GM11168 (cell line): ENCODE data around the gene SORCS1.

Experiments used
- in situ Hi-C: fragments of 300-500 bp; cut with MboI; formaldehyde crosslinking; loops from one replicate; pipeline ENCODE4 v1.12.0; 2022; ENCODE audit warnings: low sequenced_read_pairs; ENCODE audit not compliant: unreplicated experiment

SORCS1 gene

DNA sequence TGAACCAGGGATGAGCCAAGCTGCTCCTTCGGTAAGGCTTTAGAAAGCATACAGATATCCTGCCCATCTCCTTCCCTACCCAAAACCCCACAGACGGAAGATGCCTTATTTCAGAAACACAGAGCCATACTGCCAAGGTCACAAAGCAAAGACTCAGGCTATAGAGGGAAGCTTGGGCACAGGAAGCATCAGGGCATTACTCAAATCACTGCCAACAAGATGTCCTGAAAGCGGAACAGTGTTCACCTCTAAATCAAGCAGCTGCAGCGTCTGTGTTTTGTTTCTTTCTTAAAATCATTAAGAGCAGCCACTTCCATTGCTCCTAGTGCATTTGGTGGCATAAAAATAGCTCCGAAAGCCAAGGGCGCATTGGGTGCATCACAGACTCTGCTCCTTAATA lies 307.3 kb downstream of the SORCS1 start:
- in situ Hi-C loops = no loop called here

DNA sequence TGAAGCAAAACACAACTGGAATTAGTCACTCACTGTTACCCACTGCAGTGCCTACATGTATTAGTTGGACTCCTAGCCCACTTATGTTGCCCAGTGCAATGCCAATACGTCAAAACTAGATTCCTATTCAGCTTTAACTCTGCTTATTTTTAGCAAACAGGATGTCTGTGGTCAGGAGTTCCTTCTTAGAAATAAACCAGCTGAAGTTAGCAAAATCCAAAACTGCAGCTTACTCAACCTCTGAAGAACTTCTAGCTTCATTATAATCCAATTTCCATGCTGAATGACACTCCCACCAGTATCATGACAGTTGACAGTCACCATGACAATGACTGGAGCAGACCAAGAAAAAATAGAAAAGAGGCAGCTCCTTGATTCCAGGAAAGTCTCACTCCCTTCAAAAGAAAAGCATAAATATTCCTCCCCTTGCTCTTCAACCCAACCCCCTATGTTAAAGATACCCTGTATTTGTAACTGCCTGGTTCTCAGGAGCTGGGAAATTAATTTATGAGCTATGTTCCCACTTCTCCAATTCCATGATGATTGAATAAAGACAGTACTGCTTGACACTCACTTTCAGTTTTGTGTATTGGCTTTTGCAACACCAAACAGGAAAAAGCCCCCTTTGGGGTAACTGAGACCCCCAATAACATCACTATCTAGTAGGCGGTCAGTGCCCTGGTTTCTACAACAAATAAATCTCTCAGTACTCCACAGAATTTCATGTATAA lies 327.4 kb downstream of the SORCS1 start:
- in situ Hi-C loops = no loop called here

DNA sequence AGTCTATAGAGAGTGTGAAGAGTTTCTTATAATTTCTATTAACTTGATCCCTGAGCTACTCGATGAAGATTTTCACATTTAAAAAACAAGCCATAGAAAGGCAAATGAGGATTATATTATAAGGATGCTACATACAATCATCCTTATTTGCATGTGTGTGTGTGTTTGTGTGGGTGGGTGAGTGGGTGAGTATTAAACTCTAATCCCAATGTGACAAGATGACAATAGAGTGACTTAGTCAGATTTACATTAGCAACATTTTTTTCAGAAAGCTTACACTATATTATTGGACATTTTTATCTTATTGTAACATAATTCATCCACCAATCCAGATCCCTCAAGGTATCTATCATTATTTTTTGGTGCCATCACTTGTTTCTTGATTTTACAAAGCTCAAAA lies 331.7 kb downstream of the SORCS1 start:
- in situ Hi-C loops = no loop called here

DNA sequence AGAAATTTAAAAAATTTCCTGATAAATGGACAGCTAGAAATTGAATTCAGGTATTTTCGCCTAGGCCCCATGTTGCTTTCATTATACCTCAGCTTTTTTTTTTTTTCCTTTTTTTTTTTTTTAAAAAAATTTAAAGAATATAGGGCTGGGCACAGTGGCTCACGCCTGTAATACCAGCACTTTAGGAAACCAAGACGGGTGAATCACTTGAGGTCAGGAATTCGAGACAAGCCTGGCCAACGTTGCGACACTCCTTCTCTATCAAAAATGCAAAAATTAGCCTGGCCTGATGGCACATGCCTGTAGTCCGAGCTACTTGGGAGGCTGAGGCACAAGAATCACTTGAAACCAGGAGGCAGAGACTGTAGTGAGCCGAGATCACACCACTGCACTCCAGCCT lies 334.0 kb downstream of the SORCS1 start:
- in situ Hi-C loops = no loop called here

DNA sequence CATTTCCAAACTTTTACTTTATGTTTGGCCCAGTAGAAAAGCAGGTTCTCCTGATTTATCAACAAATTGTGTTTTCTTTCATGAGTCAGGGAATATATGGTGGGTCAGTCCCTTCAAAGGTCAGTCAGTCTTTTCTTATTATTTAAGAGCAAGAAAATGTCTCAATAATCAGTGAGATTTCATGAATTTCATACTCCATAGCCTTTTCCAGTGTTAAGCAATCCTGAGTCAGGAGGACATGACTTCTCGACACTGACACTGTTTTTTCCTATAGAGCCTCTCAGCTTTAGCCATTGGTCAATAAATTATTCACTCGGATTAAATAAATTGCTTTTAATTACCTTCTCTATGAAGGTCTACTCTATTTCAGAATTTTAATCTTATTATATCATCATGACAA lies 334.5 kb downstream of the SORCS1 start:
- in situ Hi-C loops = no loop called here

DNA sequence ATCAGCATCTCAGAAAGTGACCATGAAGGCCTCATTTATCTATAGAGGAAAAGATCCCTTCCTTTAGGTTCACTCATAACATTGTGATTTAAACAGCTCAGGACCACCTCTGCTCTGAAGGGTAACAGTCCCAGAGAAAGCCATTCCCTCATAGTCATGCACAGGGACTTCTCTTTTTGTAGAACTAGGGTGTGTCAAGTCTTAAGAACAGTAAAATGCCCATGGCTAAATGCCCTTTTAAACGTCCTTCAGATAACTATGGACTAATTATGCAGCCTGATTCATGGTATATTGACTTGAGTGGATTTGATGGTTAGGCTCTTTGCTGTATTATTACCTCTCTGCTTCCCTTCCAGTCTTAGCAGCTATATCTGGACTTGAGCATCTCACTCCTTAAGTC lies 337.8 kb downstream of the SORCS1 start:
- in situ Hi-C loops = no loop called here

DNA sequence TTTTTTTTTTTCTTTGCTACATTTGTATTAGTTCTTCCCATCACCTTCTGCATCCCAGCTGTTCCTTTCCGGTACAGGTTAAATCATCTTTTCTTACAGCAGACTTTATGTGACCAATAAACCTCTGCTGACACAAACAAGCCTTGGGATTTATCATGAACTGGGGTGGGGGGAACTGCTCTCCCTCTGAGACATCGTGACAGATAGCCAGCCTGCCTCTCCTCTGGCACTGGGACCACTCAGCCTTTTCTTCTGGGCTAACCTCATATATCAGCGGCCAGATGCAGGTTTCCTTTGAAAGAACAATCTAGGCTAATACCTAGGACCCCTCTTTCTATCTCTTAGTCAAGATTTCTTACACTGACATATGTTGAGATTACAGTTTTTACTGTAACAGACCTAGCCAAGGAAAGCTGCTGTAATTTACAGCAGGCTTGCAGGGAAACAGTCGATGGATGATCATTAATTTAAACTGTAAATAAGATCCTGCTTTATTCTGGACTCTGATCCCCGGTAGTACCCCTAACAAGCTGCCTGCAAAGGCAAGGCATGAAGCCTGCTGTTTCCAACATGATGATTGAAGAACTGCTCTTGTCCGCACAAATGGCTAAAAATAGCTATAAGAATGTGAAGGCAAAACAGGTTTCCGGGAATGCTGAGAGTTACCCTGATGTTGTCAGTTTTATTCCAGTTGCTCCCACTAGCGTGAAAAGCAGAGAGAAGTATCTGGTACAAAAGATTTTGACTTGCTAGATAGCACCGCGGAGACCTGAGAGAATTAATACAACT lies 338.7 kb downstream of the SORCS1 start:
- in situ Hi-C loops = no loop called here

DNA sequence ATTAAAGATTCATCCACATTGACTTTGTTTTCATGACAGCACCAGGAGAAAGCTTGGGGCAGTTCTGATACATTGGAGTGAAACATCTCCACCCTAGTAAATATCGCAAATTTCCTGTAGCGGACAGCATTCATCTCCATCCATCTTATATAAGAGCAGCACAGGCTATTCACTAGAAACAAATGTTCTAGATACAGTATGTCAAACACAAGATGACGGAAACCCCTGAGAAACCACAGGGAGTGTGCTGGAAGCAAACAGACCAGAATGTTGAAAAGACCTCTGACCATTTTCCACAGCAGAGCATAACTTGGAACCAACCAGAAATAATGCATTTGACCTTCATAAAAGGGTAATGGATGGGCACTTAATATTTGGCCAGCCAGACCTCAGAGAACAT lies 343.9 kb downstream of the SORCS1 start:
- in situ Hi-C loops = no loop called here

DNA sequence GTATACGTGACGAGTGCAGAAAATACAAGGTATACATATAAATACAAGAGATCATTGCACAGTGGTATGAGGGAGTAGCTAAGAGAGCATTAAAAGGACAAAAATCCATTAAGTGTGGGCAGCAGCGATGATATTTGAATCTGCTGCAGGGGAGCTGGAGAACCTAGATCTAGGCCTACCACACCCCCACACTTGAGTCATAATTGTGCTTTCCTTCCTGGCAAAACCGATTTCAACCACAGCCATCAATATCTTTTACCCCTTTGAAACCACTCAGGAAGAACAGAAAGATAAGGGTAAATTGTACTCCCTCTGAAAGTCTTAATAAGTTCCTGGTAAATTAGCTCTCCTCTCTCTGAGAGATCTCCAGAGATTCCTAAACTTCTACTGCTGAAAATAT lies 345.0 kb downstream of the SORCS1 start:
- in situ Hi-C loops = no loop called here

DNA sequence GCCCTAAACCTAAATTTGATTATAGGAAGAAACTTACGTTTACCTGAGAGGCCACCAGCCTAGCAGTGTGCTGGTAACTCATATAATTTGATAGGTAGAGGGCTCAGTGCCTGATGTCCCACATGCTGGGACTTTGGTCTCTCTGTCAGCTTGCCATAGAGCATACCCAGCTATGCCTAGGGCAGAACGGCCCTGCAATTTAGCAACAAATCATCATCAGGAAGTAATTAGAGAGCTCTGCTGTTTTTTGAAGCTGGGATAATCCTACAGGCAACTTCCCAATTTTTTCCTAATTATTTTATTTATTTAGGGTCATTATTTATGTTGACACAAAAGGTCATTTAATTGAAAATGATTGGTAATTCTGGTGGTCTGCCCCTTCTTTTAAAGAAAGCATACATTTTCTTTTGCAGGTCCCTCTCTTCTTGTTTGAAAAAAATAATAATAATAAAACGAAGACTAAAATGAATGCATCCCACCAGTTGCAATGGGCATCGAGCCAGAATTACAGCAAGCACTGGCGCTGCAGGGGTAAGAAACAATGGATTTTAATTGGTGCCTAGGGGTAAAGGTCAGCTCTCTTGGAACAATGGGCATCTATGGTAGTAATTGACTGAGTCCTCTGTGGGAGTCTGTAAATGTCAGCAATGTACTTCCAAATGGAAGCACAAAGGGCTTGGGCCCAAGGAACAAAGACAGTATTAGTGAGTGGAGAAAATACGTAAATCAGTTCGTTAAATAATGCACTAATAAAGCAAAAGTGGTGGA lies 348.0 kb downstream of the SORCS1 start:
- in situ Hi-C loops = no loop called here

DNA sequence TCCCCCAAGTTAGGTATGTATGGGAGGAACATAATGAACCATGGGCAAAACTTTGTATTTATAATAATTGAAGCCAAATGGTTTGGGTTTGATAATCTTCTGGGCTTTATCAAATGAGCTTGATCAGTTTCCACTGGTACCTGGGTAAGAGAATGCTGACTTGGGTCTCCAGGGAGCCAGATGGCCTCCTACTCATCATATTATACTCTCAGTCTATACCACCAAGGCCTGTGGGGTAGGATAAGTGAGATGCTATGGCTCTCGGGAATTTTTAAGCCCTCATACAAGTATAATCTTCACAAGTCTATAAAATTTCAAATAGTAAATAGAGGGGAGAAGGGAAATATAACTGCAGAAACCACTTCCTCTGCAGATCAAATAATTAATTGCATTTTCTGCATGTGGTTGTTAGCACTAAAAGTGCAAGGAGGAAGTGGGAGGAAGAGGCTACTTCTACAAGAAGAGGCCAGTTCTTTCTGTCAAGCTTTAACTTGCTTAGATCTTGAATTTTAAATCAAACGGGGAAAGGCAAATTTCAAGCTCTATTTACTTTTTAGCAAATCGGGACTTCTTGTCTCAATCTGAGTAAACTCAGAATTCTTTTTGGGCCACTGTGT lies 349.0 kb downstream of the SORCS1 start:
- in situ Hi-C loops = no loop called here

DNA sequence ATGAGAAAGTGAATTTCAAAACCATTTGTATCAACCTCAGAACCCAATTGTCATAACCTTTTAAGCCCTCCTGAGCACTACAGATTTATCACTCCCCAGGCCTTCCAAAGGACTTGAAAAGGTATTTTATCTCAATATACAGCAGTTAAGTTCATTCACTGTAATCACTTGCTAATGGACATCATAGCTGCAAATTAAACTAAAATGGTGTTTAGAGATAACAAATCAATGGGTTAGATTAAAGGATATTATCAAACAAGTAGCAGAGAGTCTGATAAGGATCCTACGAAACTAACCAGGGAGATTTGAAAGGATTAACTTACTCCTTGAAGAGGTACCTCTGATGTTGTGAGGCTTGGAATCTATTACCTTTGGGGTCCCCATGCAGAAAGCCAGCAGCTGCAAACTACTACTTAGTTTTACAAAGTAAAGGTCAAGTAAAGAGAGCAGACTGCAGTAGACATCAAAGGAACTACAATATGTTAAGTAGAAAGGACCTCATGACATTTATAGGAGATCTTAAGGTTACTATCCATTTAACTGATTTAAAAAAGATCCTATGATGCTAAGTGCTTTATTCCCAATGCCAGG lies 359.4 kb downstream of the SORCS1 start:
- in situ Hi-C loops = no loop called here

DNA sequence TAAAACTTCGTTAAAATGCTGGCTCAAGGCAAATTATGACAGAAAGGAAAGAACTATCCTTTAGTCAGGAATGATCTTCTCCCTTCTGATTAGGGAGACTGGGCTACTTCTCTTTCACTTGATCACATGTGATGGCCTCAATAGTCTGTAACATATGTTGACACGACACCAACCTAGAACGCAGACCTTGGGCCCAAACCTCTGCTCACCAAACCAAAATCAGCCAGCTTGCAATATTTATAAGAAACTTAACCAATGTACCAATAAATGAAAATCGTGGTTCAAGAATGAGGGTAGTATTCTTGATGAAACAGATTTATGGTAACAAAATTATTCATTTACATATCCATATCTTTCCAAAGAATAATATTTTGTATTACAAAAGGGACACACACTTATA lies 361.6 kb downstream of the SORCS1 start:
- in situ Hi-C loops = no loop called here

DNA sequence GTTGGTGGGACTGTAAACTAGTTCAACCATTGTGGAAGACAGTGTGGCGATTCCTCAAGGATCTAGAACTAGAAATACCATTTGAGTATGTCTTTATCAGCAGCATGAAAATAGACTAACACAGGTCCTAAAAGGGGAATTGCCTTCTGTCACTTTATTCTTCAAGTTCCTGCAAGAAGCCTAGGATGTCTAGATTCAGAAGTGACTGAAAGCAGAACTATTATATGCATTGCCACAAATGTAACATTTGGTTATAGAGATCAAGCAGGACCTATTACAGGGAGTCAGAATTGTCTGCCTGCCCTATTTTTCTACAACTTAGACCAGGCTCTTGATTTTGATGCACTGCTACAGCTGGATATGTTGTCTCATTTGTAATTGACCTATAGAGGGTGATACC lies 364.7 kb downstream of the SORCS1 start:
- in situ Hi-C loops = no loop called here

DNA sequence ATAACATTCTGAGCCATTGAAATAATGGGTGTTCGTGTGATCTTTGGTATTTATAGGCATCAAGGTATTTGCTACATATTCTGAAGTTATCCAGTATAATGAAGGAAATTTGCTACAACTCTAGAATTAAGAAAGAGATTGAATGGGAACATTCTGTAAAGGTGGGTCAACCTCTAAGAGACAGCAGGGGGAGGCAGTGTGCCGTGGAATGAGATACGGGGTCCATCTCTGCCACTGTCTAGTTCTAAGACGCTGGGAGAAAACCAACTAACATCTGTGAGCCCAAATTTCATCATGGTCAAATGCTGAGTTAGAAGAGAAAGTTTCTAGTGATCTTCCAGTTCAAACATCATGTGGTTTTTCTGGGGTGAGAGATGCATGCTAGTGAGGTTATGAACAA lies 368.9 kb downstream of the SORCS1 start:
- in situ Hi-C loops = no loop called here

DNA sequence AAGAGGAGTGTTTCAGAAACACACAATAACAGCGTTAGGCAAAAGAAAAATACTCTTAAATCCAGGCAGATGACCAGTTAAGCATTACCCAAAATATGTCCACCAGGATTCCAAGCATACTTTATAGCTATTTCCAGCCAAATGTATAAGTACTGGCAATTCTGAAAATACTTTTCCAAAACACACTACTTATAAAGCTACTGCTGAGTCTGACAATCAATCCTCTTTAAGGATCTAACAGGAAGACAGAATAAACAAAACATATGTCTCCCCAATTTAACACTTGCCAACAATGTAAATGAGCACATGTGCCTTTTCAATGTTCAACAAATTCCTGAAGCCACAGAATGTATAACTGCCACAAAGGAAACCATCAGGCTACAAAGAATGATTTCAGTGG lies 370.9 kb downstream of the SORCS1 start:
- in situ Hi-C loops = no loop called here

DNA sequence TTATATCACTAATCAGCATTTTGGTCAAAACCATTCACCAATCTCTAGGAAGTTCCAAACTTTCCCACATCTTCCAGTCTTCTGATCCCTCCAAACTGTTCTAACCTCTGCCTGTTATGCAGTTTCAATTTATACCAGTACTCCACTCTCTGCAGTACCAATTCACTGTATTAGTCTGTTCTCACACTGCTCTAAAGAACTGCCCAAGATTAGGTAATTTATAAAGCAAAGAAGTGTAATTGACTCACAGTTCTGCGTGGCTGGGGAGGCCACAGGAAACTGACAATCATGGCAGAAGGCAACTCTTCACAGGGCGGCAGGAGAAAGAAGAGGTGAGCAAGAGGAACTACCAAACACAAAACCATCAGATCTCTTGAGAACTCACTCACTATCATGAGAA lies 374.9 kb downstream of the SORCS1 start:
- in situ Hi-C loops = no loop called here

DNA sequence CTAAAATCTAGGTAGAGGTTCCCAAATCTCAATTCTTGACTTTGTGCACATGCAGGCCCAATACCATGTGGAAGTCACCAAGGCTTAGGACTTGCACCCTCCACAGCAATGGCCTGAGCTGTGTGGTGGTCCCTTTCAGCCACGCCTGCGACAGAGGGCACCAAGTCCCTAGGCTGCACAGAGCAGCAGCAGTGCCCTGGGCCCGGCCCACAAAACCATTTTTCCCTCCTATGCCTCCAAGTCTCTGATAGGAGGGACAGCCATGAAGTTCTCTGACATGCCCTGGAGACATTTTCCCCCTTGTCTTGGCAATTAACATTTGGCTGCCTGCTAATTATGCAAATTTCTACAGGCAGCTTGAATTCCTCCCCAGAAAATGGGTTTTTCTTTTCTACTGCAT lies 375.5 kb downstream of the SORCS1 start:
- in situ Hi-C loops = no loop called here

DNA sequence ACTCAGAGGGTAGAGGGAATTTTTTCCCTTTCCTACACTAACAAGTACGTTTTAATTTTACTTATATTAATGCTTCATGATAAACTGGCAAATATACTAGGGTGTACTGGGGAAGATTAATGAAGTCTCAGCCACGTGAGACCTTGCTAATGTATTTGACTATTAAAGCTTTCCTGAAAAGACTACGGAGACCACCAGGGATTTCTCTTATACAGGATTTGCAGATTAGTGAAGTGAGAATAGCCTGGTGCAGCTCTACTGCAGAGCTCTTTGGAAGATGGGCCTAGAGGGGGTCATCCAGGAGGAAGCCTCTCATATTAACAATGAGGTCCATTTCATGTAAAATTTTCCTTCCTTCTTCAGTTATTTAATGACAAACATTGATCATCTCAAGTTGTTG lies 379.0 kb downstream of the SORCS1 start:
- in situ Hi-C loops = no loop called here

DNA sequence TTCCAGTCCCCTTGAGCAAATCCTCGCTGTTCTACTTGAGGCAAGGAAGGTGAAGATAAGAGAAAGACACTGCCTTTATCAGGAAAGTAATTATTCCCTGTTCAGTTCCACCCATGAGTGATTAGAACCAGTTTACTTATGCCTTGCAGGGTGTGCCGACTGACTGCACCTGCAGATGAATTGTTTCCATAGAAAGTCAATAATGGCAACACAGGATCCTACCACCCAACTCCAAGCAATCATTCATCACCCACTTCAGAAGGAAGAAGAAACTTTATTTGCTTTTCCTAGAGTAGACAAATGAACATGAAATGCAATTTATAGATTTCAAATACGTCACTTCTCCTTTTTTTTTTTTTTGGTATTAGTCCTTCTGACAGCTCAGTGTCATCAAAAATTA lies 383.9 kb downstream of the SORCS1 start:
- in situ Hi-C loops = no loop called here
